ENCODE data around the gene KRTAP12-1.
"Not testable (repeated sequence)": the region's sequence is repeated elsewhere in the genome, so short reads cannot be mapped to it uniquely, and the experiment has no call there.

The KRTAP12-1 gene

DNA sequence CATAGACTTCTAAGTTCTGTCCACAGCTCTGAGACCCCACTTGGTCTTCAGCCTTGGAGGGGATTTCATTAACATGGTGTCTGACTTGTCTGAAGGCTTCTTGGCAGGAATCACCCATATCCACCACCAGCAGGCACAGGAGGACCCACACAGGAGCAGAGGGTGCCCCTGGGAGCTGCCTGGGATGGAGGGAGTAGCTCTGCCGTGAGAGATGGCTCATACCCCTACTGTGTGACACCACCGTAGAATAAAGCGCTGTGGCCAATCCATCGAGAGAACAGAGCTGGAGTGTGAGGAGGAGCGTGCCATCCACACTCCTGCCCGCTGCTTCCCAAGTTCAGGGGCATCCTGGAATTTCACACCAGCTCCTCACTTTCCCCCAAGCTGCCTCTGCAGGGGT, 3.1 kb upstream of the KRTAP12-1 start:
- not testable (repeated sequence) for H3K9me3 ChIP-seq (ENCODE audit: control insufficient read depth in 2 of 2, low read length in 2 of 2); H3K36me3 ChIP-seq (ENCODE audit: control insufficient read depth in 2 of 2, insufficient read depth in 2 of 2, low read length in 2 of 2); H3K4me3 ChIP-seq (ENCODE audit: low read length in 2 of 2); H3K27me3 ChIP-seq (ENCODE audit: control insufficient read depth in 1 of 2, insufficient read depth in 2 of 2, low read length in 2 of 2); H3K9ac ChIP-seq (ENCODE audit: low read length in 2 of 2); H3K4me1 ChIP-seq (ENCODE audit: control insufficient read depth, insufficient read depth, low read length); H3K27ac ChIP-seq (ENCODE audit: low read length)

DNA sequence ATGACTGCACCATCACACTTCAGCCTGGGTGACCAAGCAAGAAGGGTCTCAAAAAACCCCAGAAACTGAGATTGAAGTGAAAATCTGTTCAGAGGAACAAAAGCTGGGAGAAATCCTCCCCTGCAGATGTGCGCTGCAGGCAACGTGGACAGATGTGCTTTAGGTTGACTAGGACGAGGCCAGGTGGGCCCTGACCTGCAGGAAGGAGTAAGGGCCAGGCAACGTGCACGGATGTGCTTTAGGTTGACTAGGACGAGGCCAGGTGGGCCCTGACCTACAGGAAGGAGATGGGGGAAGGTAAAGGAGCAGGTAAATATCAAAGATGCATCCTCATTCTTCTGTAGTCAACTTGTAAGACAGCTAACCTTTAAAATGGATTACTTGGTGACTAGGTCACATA, 2.5 kb upstream of the KRTAP12-1 start:
- H3K27me3 ChIP-seq (ENCODE audit: control insufficient read depth in 1 of 2, insufficient read depth in 2 of 2, low read length in 2 of 2), result peaks cover 3 to 8% of the 10 kb centered on the region in 2 donors
- no peak overlapping the region for H3K27ac ChIP-seq (ENCODE audit: low read length)
- H3K9ac ChIP-seq (ENCODE audit: low read length in 2 of 2), result no peak overlapping the region
- H3K36me3 ChIP-seq (ENCODE audit: control insufficient read depth in 2 of 2, insufficient read depth in 2 of 2, low read length in 2 of 2), result no peaks in the 10 kb centered on the region
- H3K4me3 ChIP-seq (ENCODE audit: low read length in 2 of 2), result no peak overlapping the region
- H3K9me3 ChIP-seq (ENCODE audit: control insufficient read depth in 2 of 2, low read length in 2 of 2), result no peaks in the 10 kb centered on the region
- H3K4me1 ChIP-seq (ENCODE audit: control insufficient read depth, insufficient read depth, low read length), result no peaks in the 10 kb centered on the region

DNA sequence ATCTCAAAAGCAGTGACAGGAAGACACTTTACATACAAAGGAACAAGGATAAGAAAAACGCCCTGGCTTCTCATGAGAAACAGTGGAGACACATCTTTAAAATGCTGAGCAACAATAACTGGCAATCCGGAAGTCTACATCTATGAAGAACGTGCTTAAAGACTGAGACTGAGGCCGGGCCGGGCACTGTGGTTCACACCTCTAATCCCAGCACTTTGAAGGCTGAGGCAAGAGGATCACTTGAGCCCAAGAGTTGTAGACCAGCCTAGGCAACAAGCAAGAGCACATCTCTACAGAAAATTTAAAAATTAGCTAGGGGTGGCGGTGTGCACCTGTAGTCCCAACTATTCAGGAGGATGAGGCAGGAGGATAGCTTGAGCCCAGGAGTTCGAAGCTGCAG, 2.1 kb upstream of the KRTAP12-1 start:
- Histone ChIP-seq H3K27ac (ENCODE audit: low read length) (no peak overlapping the region), H3K27me3 (ENCODE audit: control insufficient read depth in 1 of 2, insufficient read depth in 2 of 2, low read length in 2 of 2) (peaks cover 3 to 8% of the 10 kb centered on the region in 2 donors), H3K9me3 (ENCODE audit: control insufficient read depth in 2 of 2, low read length in 2 of 2) (no peaks in the 10 kb centered on the region), H3K4me1 (ENCODE audit: control insufficient read depth, insufficient read depth, low read length) (no peaks in the 10 kb centered on the region), H3K4me3 (ENCODE audit: low read length in 2 of 2) (no peak overlapping the region), H3K9ac (ENCODE audit: low read length in 2 of 2) (no peak overlapping the region), H3K36me3 (ENCODE audit: control insufficient read depth in 2 of 2, insufficient read depth in 2 of 2, low read length in 2 of 2) (no peaks in the 10 kb centered on the region)

DNA sequence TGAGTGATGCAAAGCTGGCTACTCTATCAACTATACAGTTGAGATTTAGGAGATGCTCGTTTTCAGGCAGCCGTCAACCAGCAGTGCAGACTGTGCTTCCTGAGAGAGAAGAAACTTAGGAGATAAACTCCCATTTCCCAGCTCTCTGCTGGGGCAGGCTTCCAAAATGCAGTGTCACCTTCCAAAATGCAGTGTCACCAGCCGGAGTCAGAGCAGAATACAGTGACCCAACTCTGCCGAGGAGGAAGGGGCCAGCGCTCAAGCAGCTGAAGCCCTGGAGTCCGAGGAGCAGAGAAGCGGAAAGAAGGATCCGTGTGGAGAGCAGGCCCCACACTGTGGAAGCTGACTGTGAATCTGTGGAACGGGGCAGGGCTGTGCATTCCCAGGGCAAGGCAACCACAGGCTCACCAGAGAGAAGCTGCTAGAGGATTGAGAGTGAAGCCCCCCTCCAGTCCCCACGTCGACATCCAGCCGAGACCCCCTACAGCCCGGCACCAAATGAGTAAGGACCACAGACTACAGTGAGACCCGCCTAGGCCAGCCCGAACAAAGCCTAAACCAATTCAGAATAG, 703 bp upstream of the KRTAP12-1 start:
- Histone ChIP-seq H3K9ac (ENCODE audit: low read length in 2 of 2) (no peak overlapping the region), H3K4me3 (ENCODE audit: low read length in 2 of 2) (no peak overlapping the region)

DNA sequence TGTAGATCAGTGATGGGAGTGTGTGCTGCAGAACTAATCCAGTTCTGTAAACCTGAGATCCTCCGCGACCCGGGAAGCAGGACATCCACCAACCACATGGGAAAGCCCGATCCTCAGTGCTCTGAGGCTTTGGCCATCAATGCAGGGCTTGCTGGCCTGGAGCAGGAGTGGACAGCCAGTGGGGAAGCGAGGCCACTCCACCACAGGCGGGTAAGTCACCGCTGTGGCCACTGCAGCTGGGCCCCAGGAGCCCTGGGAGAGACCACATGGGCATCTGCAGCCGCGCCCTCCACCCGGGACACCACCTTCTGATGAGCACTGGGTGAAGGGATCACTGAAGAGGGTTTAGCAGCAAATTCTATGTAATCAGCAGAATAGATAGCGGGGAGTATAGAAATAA, 811 bp downstream of the KRTAP12-1 start:
- Histone ChIP-seq H3K4me3 (ENCODE audit: low read length in 2 of 2) (no peak overlapping the region), H3K36me3 (ENCODE audit: control insufficient read depth in 2 of 2, insufficient read depth in 2 of 2, low read length in 2 of 2) (no peaks in the 10 kb centered on the region), H3K4me1 (ENCODE audit: control insufficient read depth, insufficient read depth, low read length) (no peaks in the 10 kb centered on the region), H3K9ac (ENCODE audit: low read length in 2 of 2) (no peak overlapping the region), H3K27me3 (ENCODE audit: control insufficient read depth in 1 of 2, insufficient read depth in 2 of 2, low read length in 2 of 2) (peaks cover 0 to 2% of the 10 kb centered on the region in 2 donors), H3K27ac (ENCODE audit: low read length) (no peak overlapping the region), H3K9me3 (ENCODE audit: control insufficient read depth in 2 of 2, low read length in 2 of 2) (no peaks in the 10 kb centered on the region)

More for the DNA sequence above, 703 bp upstream of the KRTAP12-1 start:
- H3K4me1 ChIP-seq (ENCODE audit: control insufficient read depth, insufficient read depth, low read length), result no peaks in the 10 kb centered on the region
- no peak overlapping the region for H3K27ac ChIP-seq (ENCODE audit: low read length)
- H3K27me3 ChIP-seq (ENCODE audit: control insufficient read depth in 1 of 2, insufficient read depth in 2 of 2, low read length in 2 of 2), result peaks cover 2 to 7% of the 10 kb centered on the region in 2 donors
- no peaks in the 10 kb centered on the region for H3K9me3 ChIP-seq (ENCODE audit: control insufficient read depth in 2 of 2, low read length in 2 of 2)
- H3K36me3 ChIP-seq (ENCODE audit: control insufficient read depth in 2 of 2, insufficient read depth in 2 of 2, low read length in 2 of 2), result no peaks in the 10 kb centered on the region

DNA sequence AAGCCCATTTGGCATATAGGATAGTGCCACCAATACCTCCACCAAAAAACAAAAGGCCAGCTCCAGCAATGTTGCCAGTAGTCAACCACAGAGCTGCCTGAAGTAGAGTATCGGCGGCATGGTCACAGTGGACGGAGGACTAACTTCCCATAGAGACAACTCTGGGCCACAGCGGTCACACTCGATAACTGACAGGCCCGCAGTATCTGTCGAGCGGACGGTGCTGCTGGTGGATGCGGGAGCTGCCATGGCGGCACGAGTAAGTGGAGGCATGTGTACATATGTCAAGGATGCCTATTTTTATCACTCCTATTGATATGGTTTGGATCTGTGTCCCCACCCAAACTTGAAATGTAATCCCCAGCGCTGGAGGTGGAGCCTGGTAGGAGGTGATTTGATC, 4.1 kb downstream of the KRTAP12-1 start:
- Histone ChIP-seq H3K9me3 (ENCODE audit: control insufficient read depth in 2 of 2, low read length in 2 of 2) (peaks cover 0 to 3% of the 10 kb centered on the region in 2 donors), H3K36me3 (ENCODE audit: control insufficient read depth in 2 of 2, insufficient read depth in 2 of 2, low read length in 2 of 2) (no peaks in the 10 kb centered on the region), H3K4me1 (ENCODE audit: control insufficient read depth, insufficient read depth, low read length) (no peaks in the 10 kb centered on the region), H3K9ac (ENCODE audit: low read length in 2 of 2) (no peak overlapping the region), H3K4me3 (ENCODE audit: low read length in 2 of 2) (no peak overlapping the region), H3K27me3 (ENCODE audit: control insufficient read depth in 1 of 2, insufficient read depth in 2 of 2, low read length in 2 of 2) (peaks cover 0 to 2% of the 10 kb centered on the region in 2 donors), H3K27ac (ENCODE audit: low read length) (no peak overlapping the region)

DNA sequence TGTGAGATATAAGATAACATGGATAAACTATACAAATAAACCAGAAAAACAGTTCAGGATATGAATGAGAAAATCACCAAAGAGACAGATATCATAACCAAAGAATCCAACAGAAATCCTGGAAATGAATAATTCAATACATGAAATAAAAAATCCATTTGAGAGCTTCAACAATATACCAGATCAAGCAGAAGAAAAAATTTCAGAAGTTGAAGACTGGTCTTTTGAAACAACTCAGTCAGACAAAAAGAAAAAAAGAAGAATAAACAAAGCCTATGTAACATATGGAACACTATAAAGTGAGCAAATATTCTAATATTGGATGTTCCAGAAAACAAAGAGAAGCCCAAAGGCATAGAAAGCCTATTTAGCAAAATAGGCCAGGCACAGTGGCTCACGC, 10.1 kb downstream of the KRTAP12-1 start:
- Histone ChIP-seq H3K9ac (ENCODE audit: low read length in 2 of 2) (no peak overlapping the region), H3K4me3 (ENCODE audit: low read length in 2 of 2) (no peak overlapping the region), H3K36me3 (ENCODE audit: control insufficient read depth in 2 of 2, insufficient read depth in 2 of 2, low read length in 2 of 2) (no peaks in the 10 kb centered on the region), H3K27ac (ENCODE audit: low read length) (no peak overlapping the region), H3K27me3 (ENCODE audit: control insufficient read depth in 1 of 2, insufficient read depth in 2 of 2, low read length in 2 of 2) (peaks cover 0 to 3% of the 10 kb centered on the region in 2 donors), H3K4me1 (ENCODE audit: control insufficient read depth, insufficient read depth, low read length) (no peaks in the 10 kb centered on the region), H3K9me3 (ENCODE audit: control insufficient read depth in 2 of 2, low read length in 2 of 2) (peaks cover 4 to 14% of the 10 kb centered on the region in 2 donors)

DNA sequence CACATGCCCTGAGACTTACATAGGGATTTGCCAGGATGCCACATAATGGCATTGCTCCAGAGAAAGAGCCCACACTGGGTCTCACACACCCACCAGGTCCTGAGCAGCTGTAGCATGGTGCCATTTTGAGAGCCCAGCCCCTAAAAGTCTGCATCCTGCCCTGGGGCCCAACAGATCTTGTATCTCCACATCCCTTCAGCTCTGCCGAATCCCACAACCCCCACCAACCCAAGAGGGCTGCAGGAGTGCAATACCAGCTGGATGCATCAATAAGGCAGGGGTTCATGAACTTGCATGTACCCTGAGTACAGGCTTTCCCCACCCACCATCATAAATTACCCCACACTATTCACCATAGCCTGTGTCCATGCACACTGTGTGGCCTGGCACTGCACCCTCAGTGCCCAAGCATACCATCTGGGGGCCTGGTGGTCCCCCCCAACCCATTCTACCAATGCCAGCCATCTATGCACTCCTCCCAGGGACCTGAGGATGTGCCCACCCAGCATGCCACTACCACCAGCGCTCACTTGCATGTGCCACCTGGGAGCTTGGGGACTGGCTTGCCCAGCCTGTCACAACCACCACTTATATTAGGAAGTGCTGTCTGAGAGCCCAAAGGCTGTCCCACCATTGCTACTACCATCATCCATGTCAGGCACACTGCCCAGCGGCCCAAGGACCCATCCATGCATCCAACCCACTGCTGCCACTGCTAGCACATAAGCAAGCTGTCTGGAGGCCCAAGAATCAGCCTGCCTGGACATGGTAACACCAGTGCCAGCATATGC, 11.1 kb downstream of the KRTAP12-1 start:
- Histone ChIP-seq H3K4me3 (ENCODE audit: low read length in 2 of 2) (no peak overlapping the region), H3K9ac (ENCODE audit: low read length in 2 of 2) (no peak overlapping the region), H3K27me3 (ENCODE audit: control insufficient read depth in 1 of 2, insufficient read depth in 2 of 2, low read length in 2 of 2) (peaks cover 0 to 5% of the 10 kb centered on the region in 2 donors), H3K27ac (ENCODE audit: low read length) (no peak overlapping the region), H3K36me3 (ENCODE audit: control insufficient read depth in 2 of 2, insufficient read depth in 2 of 2, low read length in 2 of 2) (no peaks in the 10 kb centered on the region), H3K4me1 (ENCODE audit: control insufficient read depth, insufficient read depth, low read length) (no peaks in the 10 kb centered on the region), H3K9me3 (ENCODE audit: control insufficient read depth in 2 of 2, low read length in 2 of 2) (peaks cover 4 to 14% of the 10 kb centered on the region in 2 donors)

DNA sequence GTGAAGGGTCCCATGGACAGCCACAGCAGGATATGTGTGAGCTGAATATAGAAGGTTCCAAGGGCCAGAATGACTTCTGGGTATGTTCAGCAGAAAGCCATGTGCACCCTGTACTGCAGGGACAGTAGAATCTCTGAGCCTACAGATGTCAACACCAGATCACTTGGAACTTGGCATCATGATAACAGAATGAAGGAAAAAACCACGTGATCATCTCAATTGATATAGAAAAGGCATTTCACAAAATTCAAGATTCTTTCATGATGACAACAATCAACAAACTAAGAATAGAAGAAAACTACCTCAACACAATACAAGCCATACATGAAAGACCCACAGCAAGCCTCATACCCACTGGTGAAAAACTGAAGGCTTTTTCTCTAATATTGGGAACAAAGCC, 14.4 kb downstream of the KRTAP12-1 start:
- Histone ChIP-seq H3K27ac (ENCODE audit: low read length) (no peak overlapping the region), H3K36me3 (ENCODE audit: control insufficient read depth in 2 of 2, insufficient read depth in 2 of 2, low read length in 2 of 2) (no peaks in the 10 kb centered on the region), H3K27me3 (ENCODE audit: control insufficient read depth in 1 of 2, insufficient read depth in 2 of 2, low read length in 2 of 2) (peaks cover 0 to 7% of the 10 kb centered on the region in 2 donors), H3K9me3 (ENCODE audit: control insufficient read depth in 2 of 2, low read length in 2 of 2) (peaks cover 3 to 11% of the 10 kb centered on the region in 2 donors), H3K4me3 (ENCODE audit: low read length in 2 of 2) (no peak overlapping the region), H3K9ac (ENCODE audit: low read length in 2 of 2) (no peak overlapping the region), H3K4me1 (ENCODE audit: control insufficient read depth, insufficient read depth, low read length) (no peaks in the 10 kb centered on the region)

DNA sequence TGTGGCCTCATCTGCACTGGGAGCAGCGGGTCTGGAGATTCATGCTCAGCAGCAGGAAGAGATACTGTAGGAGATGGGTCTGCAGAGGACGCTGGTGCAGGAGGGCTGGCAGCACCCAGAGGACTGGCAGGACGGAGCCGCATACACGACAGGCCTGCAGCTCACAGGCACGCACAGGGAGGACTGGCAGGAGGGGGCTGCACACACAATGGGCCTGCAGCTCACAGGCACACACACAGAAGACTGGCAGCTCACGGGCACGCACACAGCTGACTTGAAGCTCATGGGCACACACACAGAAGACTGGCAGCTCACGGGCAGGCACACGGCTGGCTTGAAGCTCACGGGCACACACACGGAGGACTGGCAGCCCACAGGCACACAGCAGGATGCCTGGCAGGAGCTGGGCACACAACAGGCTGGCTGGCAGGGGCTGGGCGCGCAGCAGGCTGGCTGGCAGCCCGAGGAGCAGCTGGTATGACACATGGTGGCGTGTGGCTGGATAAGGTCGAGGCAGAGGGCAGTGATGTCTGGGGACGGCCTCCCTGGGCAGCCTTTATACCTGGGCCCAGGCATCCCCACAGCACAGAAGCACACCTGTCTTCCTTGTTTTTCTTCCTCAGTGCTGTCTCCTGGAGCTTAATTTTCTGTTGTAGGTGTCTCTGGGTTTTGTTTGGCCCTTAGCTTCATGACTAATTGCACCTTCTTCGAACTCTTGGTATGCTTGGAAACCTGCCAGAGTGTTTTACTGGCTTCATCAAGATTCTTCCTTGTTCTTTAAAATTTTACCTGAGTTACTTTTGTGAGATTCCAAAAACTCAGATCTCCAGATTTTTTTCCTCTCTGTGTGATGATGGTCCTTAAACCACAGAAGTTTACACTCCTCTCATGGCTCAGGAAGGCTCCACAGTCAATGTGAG, 15.3 kb downstream of the KRTAP12-1 start, which contains the start of gene KRTAP12-2:
Gene KRTAP12-2, minus strand, starts transcription at position 527 of the 920 bp plus-strand sequence. Its CDS starts 41 bp downstream, at position 486.
- no peaks in the 10 kb centered on the region for H3K4me1 ChIP-seq (ENCODE audit: control insufficient read depth, insufficient read depth, low read length)
- H3K9ac ChIP-seq (ENCODE audit: low read length in 2 of 2), result no peak within 1 kb of the TSS
- H3K9me3 ChIP-seq (ENCODE audit: control insufficient read depth in 2 of 2, low read length in 2 of 2), result peaks cover 2 to 10% of the 10 kb centered on the region in 2 donors
- H3K27ac ChIP-seq (ENCODE audit: low read length), result no peak within 1 kb of the TSS
- H3K36me3 ChIP-seq (ENCODE audit: control insufficient read depth in 2 of 2, insufficient read depth in 2 of 2, low read length in 2 of 2), result no peaks in the 10 kb centered on the region
- no peak within 1 kb of the TSS for H3K4me3 ChIP-seq (ENCODE audit: low read length in 2 of 2)
- peaks cover 0 to 7% of the 10 kb centered on the region in 2 donors for H3K27me3 ChIP-seq (ENCODE audit: control insufficient read depth in 1 of 2, insufficient read depth in 2 of 2, low read length in 2 of 2)
